ENCODE results near the gene IL15.
"Not testable (repeated sequence)": the region's sequence is repeated elsewhere in the genome, so short reads cannot be mapped to it uniquely, and the experiment has no call there.

IL15 gene

GRCh38 chr4:141636082-141636770 lies at the start of gene IL15:
Gene IL15 (plus strand): TSS chr4:141636583. CDS start chr4:141719465, 82,882 bp downstream.
- DNase-seq: no peak

DNA sequence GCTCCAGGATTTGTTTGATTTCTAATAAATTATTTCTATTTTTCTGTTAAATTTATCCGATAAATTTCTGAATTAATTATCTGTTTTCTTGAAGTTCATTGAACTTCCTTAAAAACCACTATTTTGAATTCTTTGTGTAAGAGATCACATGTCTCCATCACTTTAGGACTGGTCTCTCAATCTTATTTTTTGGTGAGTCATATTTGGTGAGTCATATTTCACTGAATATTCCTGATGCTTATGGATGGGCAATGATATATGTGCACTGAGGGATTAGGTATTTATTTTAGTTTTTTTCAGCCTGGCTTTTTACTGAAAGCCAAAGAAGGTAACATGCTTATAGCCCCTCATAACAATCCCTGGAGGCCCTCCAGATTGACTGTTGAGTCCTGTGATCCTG lies 48.5 kb upstream of the IL15 start:
- no peak for DNase-seq

DNA sequence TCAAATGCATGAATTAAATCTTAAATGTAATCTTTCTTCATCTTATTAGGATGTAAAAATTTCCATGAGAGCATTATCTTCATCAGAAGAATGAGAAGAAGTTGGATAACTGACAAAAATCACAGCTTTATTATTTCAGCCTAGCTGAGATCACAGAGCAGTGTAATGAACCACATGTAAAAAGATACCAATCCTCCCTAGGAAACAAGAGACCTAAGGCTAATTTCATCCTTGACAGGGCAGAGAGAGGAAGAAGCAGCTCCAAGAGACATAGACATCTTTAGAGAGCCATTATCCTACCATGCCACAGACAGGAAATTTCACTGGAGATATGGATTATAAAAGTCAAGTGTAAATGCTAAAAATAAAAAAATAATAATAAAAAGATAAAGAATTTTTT lies 40.9 kb upstream of the IL15 start:
- DNase-seq: no peak

GRCh38 chr4:141599853-141600252 lies 36.5 kb upstream of the IL15 start:
- no peak for DNase-seq

GRCh38 chr4:141604683-141605082 lies 31.7 kb upstream of the IL15 start:
- not testable (repeated sequence) for DNase-seq

DNA sequence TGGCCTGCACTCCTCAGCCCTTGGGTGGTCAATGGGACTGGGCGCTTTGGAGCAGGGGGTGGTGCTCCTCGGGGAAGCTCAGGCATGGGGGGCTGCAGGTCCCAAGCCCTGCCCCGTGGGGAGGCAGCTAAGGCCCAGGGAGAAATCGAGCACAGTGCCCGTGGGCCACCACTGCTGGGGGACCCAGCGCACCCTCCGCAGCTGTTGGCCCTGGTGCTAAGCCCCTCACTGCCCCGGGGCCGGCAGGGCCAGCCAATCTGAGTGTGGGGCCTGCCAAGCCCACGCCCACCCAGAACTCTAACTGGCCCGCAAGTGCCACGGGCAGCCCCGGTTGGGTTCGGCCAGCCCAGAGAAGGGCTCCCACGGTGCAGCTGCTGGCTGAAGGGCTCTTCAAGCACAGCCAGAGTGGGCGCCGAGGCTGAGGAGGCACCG lies 30.9 kb upstream of the IL15 start:
- no peak for DNase-seq

DNA sequence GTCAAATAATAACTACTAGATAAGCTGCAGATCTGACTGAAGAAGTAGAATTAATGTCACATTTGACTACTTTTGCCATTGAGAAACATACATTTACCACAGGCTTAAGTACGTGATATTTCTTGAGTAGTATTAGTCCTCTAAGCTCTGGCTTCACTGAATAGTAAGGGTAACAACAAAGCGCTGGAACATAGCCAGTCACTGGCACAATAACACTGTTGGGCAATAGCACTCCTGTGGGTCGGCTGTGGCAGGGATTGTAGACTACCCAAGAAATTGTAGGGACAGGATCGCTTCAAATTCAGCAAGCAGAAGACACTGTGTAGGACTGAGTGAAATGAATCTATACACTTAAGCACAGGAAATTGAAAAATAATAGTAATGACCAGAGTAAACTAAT lies 27.1 kb upstream of the IL15 start:
- DNase-seq: no peak

DNA sequence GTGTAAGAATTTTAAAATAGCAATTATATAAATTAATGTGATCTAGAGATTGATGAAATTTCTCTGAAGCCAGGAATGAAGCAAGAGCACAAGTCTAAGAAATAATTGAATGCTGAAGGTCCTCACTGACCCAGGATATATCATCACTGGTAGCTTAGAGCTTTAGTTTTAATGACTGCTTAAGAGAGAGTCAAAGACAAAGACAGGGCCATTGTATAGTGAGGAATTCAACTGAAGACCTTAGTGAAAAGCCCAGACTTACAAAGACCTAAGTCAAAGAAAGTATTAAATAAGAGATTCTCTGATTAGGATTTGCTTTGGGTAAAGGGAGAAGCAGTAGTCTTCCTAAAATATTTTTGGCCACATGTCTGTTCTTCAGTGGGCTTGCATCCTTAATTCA lies 26.0 kb upstream of the IL15 start:
- DNase-seq: no peak

DNA sequence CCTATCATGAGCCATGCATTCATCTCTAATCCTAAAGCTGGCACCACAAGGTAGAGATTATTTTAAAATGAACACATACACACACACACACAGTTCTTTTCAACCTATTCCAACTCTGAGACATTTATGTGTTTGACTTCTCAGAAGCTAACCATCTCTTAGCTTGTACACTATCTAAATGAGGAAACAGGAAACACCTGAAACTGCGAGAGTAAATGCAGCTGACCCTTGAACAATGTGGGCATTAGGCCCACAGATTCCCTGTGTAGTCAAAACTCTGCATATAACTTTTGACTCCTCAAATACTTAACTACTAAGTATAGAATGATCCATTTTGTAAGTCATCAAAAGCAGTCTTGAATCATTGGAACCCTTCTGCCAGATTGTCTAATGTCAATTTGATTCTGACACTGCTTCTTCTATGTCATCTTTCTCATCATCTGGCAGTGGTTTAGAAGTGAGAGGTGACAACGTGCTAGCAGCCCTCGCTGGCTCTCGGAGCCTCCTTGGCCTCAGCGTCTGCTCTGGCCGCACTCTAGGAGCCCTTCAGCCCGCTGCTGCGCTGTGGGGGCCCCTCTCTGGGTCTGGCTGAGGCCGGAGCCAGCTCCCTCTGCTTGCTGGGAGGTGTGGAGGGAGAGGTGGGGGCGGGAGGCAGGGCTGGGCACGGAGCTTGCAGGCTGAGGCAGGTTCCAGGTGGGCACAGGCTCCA lies 21.4 kb upstream of the IL15 start:
- no peak for DNase-seq

- DNase-seq: not testable (repeated sequence)
Measured at GRCh38 chr4:141615587-141615918, 20.8 kb upstream of the IL15 start.

- no peak for DNase-seq
Measured at GRCh38 chr4:141620715-141621114, 15.7 kb upstream of the IL15 start.

DNA sequence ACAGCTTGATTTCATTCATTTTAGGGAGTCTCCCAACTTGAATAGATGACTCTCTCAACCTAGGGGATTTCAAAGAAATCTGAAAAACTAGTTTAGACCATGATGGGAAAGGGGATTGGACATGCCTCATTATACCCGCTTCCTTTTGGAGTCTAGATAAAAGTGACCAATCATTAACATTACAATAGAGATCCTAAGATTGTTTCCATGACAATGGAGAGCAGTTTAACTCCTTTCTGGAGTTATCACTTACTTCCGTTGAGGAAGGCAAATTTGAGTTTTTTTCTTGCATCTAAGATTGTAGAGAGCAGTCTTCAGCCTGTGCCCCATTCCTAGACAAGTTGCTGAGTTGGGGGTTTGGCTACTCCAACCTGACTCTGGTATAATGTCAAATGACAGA lies 11.4 kb upstream of the IL15 start:
- DNase-seq: no peak

DNA sequence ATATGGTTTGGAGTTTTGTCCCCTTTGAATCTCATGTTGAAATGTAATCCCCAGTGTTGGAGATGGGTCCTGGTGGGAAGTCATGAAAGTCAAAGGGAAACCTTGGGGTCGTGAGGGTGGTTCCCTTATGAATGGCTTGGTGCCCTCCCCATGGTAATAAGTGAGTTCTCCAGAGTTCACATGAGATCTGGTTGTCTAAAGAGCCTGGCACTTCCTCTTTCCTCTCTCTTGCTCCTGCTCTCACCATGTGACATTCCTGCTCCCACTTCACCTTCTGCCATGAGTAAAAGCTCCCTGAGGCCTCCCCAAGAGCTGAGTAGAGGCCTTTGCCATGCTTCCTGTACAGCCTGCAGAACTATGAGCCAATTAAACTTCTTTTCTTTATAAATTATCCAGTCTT lies 5.5 kb upstream of the IL15 start:
- DNase-seq: no peak

- DNase-seq: no peak
Measured at GRCh38 chr4:141635736-141636081, 674 bp upstream of the IL15 start.

DNA sequence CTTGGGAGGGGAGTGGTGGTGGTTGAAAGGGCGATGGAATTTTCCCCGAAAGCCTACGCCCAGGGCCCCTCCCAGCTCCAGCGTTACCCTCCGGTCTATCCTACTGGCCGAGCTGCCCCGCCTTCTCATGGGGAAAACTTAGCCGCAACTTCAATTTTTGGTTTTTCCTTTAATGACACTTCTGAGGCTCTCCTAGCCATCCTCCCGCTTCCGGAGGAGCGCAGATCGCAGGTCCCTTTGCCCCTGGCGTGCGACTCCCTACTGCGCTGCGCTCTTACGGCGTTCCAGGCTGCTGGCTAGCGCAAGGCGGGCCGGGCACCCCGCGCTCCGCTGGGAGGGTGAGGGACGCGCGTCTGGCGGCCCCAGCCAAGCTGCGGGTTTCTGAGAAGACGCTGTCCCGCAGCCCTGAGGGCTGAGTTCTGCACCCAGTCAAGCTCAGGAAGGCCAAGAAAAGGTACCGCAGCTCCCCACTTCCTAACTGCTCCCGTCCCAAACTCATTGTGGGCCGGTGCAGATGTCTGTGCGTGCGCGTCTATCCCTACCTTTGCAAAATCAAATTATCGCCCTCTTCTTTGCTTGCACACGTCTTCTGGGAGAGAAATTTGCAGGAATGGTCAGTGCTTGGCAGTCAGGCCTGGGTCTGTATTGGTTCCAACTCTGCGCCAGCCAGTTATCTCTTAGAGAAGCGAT lies 533 bp downstream of the IL15 start:
- DNase-seq: no peak

DNA sequence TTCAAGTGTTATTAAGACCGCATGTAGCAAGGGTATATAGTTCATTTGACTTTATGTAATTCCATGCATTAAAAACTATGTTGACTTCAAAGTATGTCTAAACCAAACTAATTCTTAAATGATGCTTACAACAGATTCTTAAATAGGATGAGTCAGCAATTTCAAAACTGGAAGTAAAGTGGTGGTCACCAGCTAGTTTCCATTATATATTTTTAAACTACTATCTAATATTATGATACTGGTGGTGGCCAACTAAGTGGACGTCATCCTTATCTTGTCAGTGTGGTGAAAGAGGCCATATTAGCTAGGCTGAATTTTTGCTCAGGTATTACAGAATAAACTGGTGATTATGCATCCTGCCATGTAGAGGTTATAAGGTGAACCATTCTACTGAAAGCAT lies 1.2 kb downstream of the IL15 start:
- no peak for DNase-seq

DNA sequence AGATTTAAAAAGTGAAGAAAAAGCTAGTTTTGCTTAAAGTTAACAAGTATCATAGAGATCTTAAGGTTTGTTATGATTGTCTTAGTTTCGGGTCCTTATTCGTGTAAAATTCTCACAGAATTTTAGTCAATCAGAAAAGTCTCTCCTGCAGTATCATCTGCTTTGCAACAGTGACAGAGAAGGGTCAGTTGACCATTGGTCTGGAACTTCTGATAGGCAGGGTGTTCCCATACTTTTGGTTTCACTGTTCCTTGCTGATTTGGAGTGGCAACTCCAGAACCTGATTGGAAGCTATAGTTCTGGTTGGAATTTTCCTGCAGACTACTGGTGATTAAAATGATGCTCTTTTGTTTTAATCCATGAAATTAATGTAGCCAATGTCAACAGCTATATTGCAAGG lies 1.8 kb downstream of the IL15 start:
- no peak for DNase-seq

DNA sequence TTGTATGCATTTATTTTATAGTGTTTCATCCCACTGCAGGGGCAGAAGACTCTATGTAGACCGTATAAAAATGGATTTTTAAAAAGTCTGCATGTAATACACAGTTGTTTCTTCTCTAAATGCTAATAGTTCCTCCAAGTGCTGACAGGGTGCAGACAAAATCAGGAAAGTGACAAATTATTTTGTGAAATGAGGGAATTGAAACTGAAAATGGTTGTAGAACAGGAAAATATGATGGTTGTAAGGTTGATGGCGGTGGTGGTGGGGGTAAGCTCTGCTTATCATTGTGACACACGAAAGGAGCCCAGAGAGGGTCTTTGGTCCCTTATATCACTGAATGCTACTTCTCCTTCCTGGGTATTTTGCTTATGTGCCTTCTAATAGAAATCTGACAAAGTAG lies 4.3 kb downstream of the IL15 start:
- DNase-seq: no peak

- no peak for DNase-seq
Measured at GRCh38 chr4:141642063-141642462, 5.7 kb downstream of the IL15 start.

DNA sequence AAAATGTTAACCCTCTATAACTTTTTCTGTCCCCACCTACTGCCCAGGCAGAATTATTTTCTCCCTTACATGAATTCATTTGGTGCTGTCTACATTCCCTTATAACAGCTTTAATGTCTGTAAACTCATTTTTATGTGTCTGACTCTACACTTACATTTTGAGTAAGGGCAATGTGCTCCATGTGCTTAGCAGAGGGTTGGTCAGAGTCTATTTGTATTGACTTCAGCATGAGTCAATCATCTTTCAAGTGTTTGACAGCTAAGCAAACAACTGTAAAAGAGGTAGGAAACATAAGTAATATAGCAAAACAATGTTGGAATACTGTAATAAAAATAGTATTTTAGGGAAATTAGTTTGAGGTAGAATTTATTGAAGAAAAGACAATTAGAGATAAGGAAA lies 6.3 kb downstream of the IL15 start:
- no peak for DNase-seq

- DNase-seq: no peak
Measured at GRCh38 chr4:141643557-141643956, 7.2 kb downstream of the IL15 start.

- no peak for DNase-seq
Measured at GRCh38 chr4:141645611-141646340, 9.4 kb downstream of the IL15 start.

DNA sequence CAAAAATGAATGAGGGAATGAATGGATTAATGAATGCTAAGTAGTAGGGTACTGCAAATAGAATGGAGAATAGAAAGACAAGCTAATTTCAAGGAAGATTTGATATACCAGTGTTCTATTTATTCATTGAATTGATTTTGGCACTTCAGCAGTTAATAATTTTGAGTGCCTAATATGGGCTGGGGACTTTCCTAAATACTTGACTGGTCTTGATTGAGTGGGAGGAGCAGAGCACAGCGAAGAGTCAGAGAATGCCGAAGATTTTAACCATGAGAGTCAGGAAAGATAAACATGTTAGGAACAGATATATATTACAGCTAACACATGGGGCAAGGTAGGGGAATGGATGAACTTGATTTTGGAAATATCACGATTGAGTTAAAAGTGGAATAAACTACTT lies 10.6 kb downstream of the IL15 start:
- no peak for DNase-seq

DNA sequence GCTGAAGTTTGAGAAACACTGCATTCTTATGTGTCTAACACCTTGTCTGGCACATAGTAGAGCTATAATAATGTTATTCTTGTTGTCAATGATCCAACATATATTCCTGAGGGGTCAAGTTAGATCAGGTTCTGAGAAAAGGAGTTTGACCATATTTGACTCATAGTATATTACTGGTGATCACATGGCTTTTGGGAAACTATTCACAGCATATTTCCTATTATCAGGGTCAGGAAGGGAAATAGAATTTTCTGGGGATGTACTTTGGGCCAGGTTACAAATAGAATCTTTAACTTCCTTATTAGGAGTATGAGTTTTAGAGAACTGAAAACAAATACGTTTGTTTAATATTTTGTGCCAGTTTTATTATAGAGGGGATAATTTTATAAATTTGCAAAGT lies 11.6 kb downstream of the IL15 start:
- no peak for DNase-seq
